HCT116 (cell line): ENCODE data around the gene TLE3. TPM values are rescaled to one million over a fixed set of nuclear protein-coding genes. Genes with fewer than 3 reads are reported as not detected.

Source experiments
- ATAC-seq: fragments of 200-7000 bp; cut with Tn5 transposase; 2 replicates; pipeline ENCODE4 v1.9.1; 2020; ENCODE audit warnings: mild to moderate bottlenecking, moderate library complexity
- BruUV-seq: library from RNA; stranded (reverse); fragments of 400-500 nt; replicated peaks from 2 replicates; lab custom pipeline; 2021; lab: Mats Ljungman, UMichigan
- CTCF ChIA-PET: fragments of 300-600 bp; sonication (Branson Sonifier 250); formaldehyde crosslinking; loops from one replicate; lab custom pipeline; 2021; ENCODE audit warnings: antibody characterized with exemption; lab: Charles Lee
- POLR2A ChIA-PET: fragments of 300-600, 350-600 bp; sonication (Branson Sonifier 250); formaldehyde crosslinking; loops from one replicate; lab custom pipeline; 2021; ENCODE audit warnings: antibody characterized with exemption; lab: Charles Lee
- RAD21 ChIA-PET, 2 experiments: fragments of 300-600 bp; sonication (Branson Sonifier 250); formaldehyde crosslinking; loops; one replicate each; lab custom pipeline; 2023; ENCODE audit warnings: low total read pairs in 2 of 2; ENCODE audit not compliant: uncharacterized antibody in 2 of 2, unreplicated experiment in 2 of 2, low non-redundant PET in 1 of 2; lab: Charles Lee
- DNase-seq: peaks from one replicate; pipeline ENCODE4 v3.0.0-alpha.2; 2010; ENCODE audit warnings: low read depth, low spot score
- H2AFZ ChIP-seq: fragments of 200-600 bp; shearing (Covaris generic), sonication (generic); 2 replicates; pipeline ENCODE4 v1.6.1; 2017; ENCODE audit warnings: low read depth, mixed run types, mixed read lengths, antibody characterized with exemption, low read length; ENCODE audit not compliant: poor library complexity, severe bottlenecking
- H3K27ac ChIP-seq: 2 replicates; pipeline ENCODE4 v1.5.1; 2012; ENCODE audit warnings: low read depth, low read length
- H3K27me3 ChIP-seq: fragments of 200-600 bp; sonication (generic); 2 replicates; pipeline ENCODE4 v1.6.1; 2016; ENCODE audit warnings: mixed run types, low read length, mixed read lengths; ENCODE audit not compliant: insufficient read depth
- H3K36me3 ChIP-seq, 2 experiments: fragments of 200-500 bp in 1 of 2; fragments of 200-600 bp in 1 of 2; sonication (Bioruptor generic) in 1 of 2; sonication (generic) in 1 of 2; 2 replicates each; pipeline versions ENCODE4 v1.5.1 to v1.6.1; 2014 to 2016; ENCODE audit warnings: low read length in 2 of 2, inconsistent platforms in 1 of 2, mixed read lengths in 1 of 2, mixed run types in 1 of 2; ENCODE audit not compliant: insufficient read depth in 2 of 2, control insufficient read depth in 1 of 2
- H3K4me1 ChIP-seq, 2 experiments: fragments of 200-600 bp in 1 of 2; sonication (generic) in 1 of 2; 2 replicates each; pipeline versions ENCODE4 v1.5.1 to v1.6.1; 2012 to 2017; ENCODE audit warnings: low read length in 2 of 2, inconsistent platforms in 1 of 2, mild to moderate bottlenecking in 1 of 2, mixed read lengths in 1 of 2, mixed run types in 1 of 2, moderate library complexity in 1 of 2; ENCODE audit not compliant: insufficient read depth in 2 of 2, control insufficient read depth in 1 of 2
- H3K4me2 ChIP-seq: fragments of 200-600 bp; sonication (generic); 2 replicates; pipeline ENCODE4 v1.6.1; 2017; ENCODE audit warnings: mixed run types, low read length, mixed read lengths
- H3K4me3 ChIP-seq, 2 experiments: fragments of 200-600 bp in 1 of 2; sonication (generic) in 1 of 2; replicated peaks in 1 of 2; 2 replicates each; pipeline ENCODE4 v1.5.1; 2011 to 2016; ENCODE audit warnings: low read length in 2 of 2, control low read depth in 1 of 2, low read depth in 1 of 2, mild to moderate bottlenecking in 1 of 2, mixed read lengths in 1 of 2, mixed run types in 1 of 2
- H3K79me2 ChIP-seq: fragments of 200-600 bp; sonication (generic); 2 replicates; pipeline ENCODE4 v1.6.1; 2017; ENCODE audit warnings: mild to moderate bottlenecking, mixed run types, low read length, moderate library complexity, mixed read lengths; ENCODE audit not compliant: insufficient read depth
- H3K9ac ChIP-seq: fragments of 200-600 bp; sonication (generic); 2 replicates; pipeline ENCODE4 v1.6.1; 2016; ENCODE audit warnings: low read length, mixed read lengths
- H3K9me2 ChIP-seq: fragments of 200-600 bp; sonication (generic), shearing (Covaris generic); 2 replicates; pipeline ENCODE4 v1.6.1; 2017; ENCODE audit warnings: mixed run types, mild to moderate bottlenecking, moderate library complexity; ENCODE audit not compliant: insufficient read depth
- H3K9me3 ChIP-seq, 2 experiments: fragments of 200-500 bp in 1 of 2; fragments of 200-600 bp in 1 of 2; sonication (Bioruptor generic) in 1 of 2; sonication (generic) in 1 of 2; 2 replicates each; pipeline ENCODE4 v1.6.1; 2014 to 2017; ENCODE audit warnings: low read length in 2 of 2, mixed read lengths in 2 of 2, inconsistent platforms in 1 of 2, low read depth in 1 of 2, mild to moderate bottlenecking in 1 of 2, mixed run types in 1 of 2, moderate library complexity in 1 of 2; ENCODE audit not compliant: control insufficient read depth in 1 of 2, insufficient read depth in 1 of 2
- H4K20me1 ChIP-seq: fragments of 200-600 bp; sonication (generic), shearing (Covaris generic); 2 replicates; pipeline ENCODE4 v1.6.1; 2017; ENCODE audit warnings: mixed run types, mild to moderate bottlenecking, moderate library complexity; ENCODE audit not compliant: insufficient read depth
- CEBPB ChIP-seq: IDR thresholded peaks from 2 replicates; pipeline ENCODE4 v1.6.1; 2012; ENCODE audit warnings: low read depth
- CTCF ChIP-seq, 3 experiments: fragments of 200-600 bp in 1 of 3; sonication (generic) in 1 of 3; IDR thresholded peaks in 2 of 3; conservative IDR thresholded peaks in 1 of 3; 2 replicates each; pipeline ENCODE4 v1.5.1; 2012 to 2017; ENCODE audit warnings: low read depth in 2 of 3, low read length in 2 of 3, antibody characterized with exemption in 1 of 3, borderline replicate concordance in 1 of 3, control low read depth in 1 of 3, mild to moderate bottlenecking in 1 of 3, mixed read lengths in 1 of 3, mixed run types in 1 of 3, moderate library complexity in 1 of 3; ENCODE audit not compliant: insufficient read depth in 1 of 3
- ELF1 ChIP-seq: IDR thresholded peaks from 2 replicates; pipeline ENCODE4 v1.6.1; 2012; ENCODE audit warnings: low read depth, borderline replicate concordance
- RAD21 ChIP-seq: IDR thresholded peaks from 2 replicates; pipeline ENCODE4 v1.6.1; 2012; ENCODE audit warnings: low read depth, mild to moderate bottlenecking
- SIN3A ChIP-seq: IDR thresholded peaks from 2 replicates; pipeline ENCODE4 v1.6.1; 2012; ENCODE audit warnings: low read depth
- SRF ChIP-seq: IDR thresholded peaks from 2 replicates; pipeline ENCODE4 v1.6.1; 2012; ENCODE audit warnings: low read depth
- YY1 ChIP-seq: IDR thresholded peaks from 2 replicates; pipeline ENCODE4 v1.6.1; 2011; ENCODE audit warnings: low read length, low read depth, moderate library complexity, mild to moderate bottlenecking; ENCODE audit not compliant: insufficient replicate concordance; ENCODE audit errors: extremely low read depth
- ZBTB33 ChIP-seq: IDR thresholded peaks from 2 replicates; pipeline ENCODE4 v1.6.1; 2011; ENCODE audit warnings: mild to moderate bottlenecking, low read length, moderate library complexity; ENCODE audit not compliant: insufficient replicate concordance; ENCODE audit errors: extremely low read depth
- ZNF274 ChIP-seq: fragments of 200-500 bp; sonication (Bioruptor generic); IDR thresholded peaks from 2 replicates; pipeline ENCODE4 v1.6.1; 2014; ENCODE audit warnings: mild to moderate bottlenecking, low read depth, low read length, inconsistent platforms
- intact Hi-C: fragments of 100-400 bp; cut with micrococcal nuclease; formaldehyde crosslinking; loops from 2 replicates; pipeline ENCODE4 v1.10.0; 2022
- total RNA-seq: library from RNA; stranded (reverse); gene quantifications from one replicate; pipeline ENCODE4 v1.2.1, GENCODE V29; 2021; ENCODE audit not compliant: unreplicated experiment
- TF ChIP-seq, protein P1 (sequence below): IDR thresholded peaks from 2 replicates; pipeline ENCODE4 v1.6.1; 2012

The TLE3 gene
- total RNA-seq, 1 experiment from 2014 or later: 53.9 TPM

- Histone ChIP-seq H3K79me2 (no peaks in the 10 kb centered on the region), H3K27me3 (no peaks in the 10 kb centered on the region), H2AFZ (no peak overlapping the region), H3K4me3 (no peak overlapping the region), H3K9me3 (no peaks in the 10 kb centered on the region), H3K4me2 (no peak overlapping the region), H3K4me1 (no peaks in the 10 kb centered on the region), H3K36me3 (no peaks in the 10 kb centered on the region), H3K9me2 (no peaks in the 10 kb centered on the region), H4K20me1 (no peaks in the 10 kb centered on the region), H3K27ac (no peak overlapping the region), H3K9ac (no peak overlapping the region)
- intact Hi-C loops: no loop called here
- ATAC-seq (no peak), DNase-seq (no peak)
- ChIA-PET CTCF (no interaction called here), RAD21 (no interaction called here), POLR2A (no interaction called here)
- TF ChIP-seq SIN3A: no peak
- TF ChIP-seq, protein P1, sequence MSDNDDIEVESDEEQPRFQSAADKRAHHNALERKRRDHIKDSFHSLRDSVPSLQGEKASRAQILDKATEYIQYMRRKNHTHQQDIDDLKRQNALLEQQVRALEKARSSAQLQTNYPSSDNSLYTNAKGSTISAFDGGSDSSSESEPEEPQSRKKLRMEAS: no peak
- TF ChIP-seq SRF: no peak
- no peak for TF ChIP-seq YY1
- TF ChIP-seq ZBTB33: no peak
- TF ChIP-seq CEBPB: no peak
- TF ChIP-seq CTCF (IDR thresholded peaks at IDR 0.05 in 2 of 3, conservative IDR thresholded peaks at IDR 0.05 in 1 of 3; ENCODE audit: borderline replicate concordance in 1 of 3, insufficient read depth in 1 of 3, low read depth in 2 of 3, low read length in 2 of 3): no peak
- no peak for TF ChIP-seq RAD21
- TF ChIP-seq ELF1: no peak
- no peak for TF ChIP-seq ZNF274
- no TSS peak for BruUV-seq
These were observed 65.2 kb downstream of the TLE3 start for GRCh38 chr15:70032509-70032908.
